ENCODE results near the gene KCNH6.

The KCNH6 gene

GRCh38 chr17:63489291-63489690, 33.9 kb upstream of the KCNH6 start:
- DNase-seq = no peak

- no peak for DNase-seq
Observed at GRCh38 chr17:63490329-63490728, 32.8 kb upstream of the KCNH6 start.

GRCh38 chr17:63490858-63491400, 32.2 kb upstream of the KCNH6 start:
- DNase-seq = no peak

- DNase-seq = no peak
Observed at GRCh38 chr17:63491413-63491812, 31.7 kb upstream of the KCNH6 start.

GRCh38 chr17:63491977-63492618, 31.1 kb upstream of the KCNH6 start:
- DNase-seq = no peak

GRCh38 chr17:63492940-63493339, 30.2 kb upstream of the KCNH6 start:
- DNase-seq = no peak

GRCh38 chr17:63493411-63493810, 29.7 kb upstream of the KCNH6 start:
- no peak for DNase-seq

GRCh38 chr17:63494300-63494928, 28.7 kb upstream of the KCNH6 start:
- DNase-seq = no peak

- no peak for DNase-seq
Observed at GRCh38 chr17:63495491-63495890, 27.7 kb upstream of the KCNH6 start.

- DNase-seq = no peak
Observed at GRCh38 chr17:63496177-63496576, 27.0 kb upstream of the KCNH6 start.

- no peak for DNase-seq
Observed at GRCh38 chr17:63496663-63497400, 26.3 kb upstream of the KCNH6 start.

GRCh38 chr17:63497708-63498483, 25.3 kb upstream of the KCNH6 start:
- DNase-seq = no peak

GRCh38 chr17:63498626-63499195, 24.4 kb upstream of the KCNH6 start:
- DNase-seq = no peak

- no peak for DNase-seq
Observed at GRCh38 chr17:63500543-63501390, 22.4 kb upstream of the KCNH6 start.

GRCh38 chr17:63503341-63503705, 19.8 kb upstream of the KCNH6 start:
- no peak for DNase-seq

- DNase-seq = no peak
Observed at GRCh38 chr17:63504261-63504660, 18.9 kb upstream of the KCNH6 start.

GRCh38 chr17:63505341-63505740, 17.8 kb upstream of the KCNH6 start:
- no peak for DNase-seq

GRCh38 chr17:63506627-63507026, 16.5 kb upstream of the KCNH6 start:
- DNase-seq = no peak

- DNase-seq = no peak
Observed at GRCh38 chr17:63511331-63511730, 11.8 kb upstream of the KCNH6 start.

GRCh38 chr17:63512388-63512787, 10.8 kb upstream of the KCNH6 start:
- DNase-seq = no peak

GRCh38 chr17:63512896-63513644, 10.1 kb upstream of the KCNH6 start:
- DNase-seq = no peak
